Right lobe of liver (tissue), 6 donors: ENCODE data around the gene DYNLT5. TPM values are rescaled to one million over a fixed set of nuclear protein-coding genes. Genes with fewer than 3 reads are reported as not detected.

ENCODE experiments used
- ATAC-seq, 4 donors: fragments of 200-7000 bp; cut with Tn5 transposase; one replicate each; pipeline ENCODE4 v1.9.1; 2020; ENCODE audit warnings: mild to moderate bottlenecking in 4 of 4, moderate library complexity in 4 of 4
- DNase-seq, 3 donors: peaks; one replicate each; pipeline ENCODE4 v3.0.0-alpha.2; 2020
- H3K27ac ChIP-seq, 3 donors: fragments of 200-600 bp; one replicate each; pipeline ENCODE4 v1.8.0; 2022
- H3K27me3 ChIP-seq, 2 donors: fragments of 200-600 bp; one replicate each; pipeline ENCODE4 v1.8.0; 2022
- H3K36me3 ChIP-seq, 4 donors: fragments of 200-600 bp; sonication (generic) in 1 of 4; one replicate each; pipeline versions ENCODE4 v1.5.1 to v1.8.0; 2017 to 2022; ENCODE audit warnings: control low read depth in 1 of 4
- H3K4me1 ChIP-seq, 4 donors: fragments of 200-600 bp; sonication (generic) in 1 of 4; one replicate each; pipeline versions ENCODE4 v1.5.1 to v1.8.0; 2017 to 2022; ENCODE audit warnings: control low read depth in 1 of 4
- H3K4me3 ChIP-seq, 3 donors: fragments of 200-600 bp; one replicate each; pipeline ENCODE4 v1.8.0; 2022
- H3K9me3 ChIP-seq, 4 donors: fragments of 200-600 bp; sonication (generic) in 1 of 4; one replicate each; pipeline versions ENCODE4 v1.5.1 to v1.8.0; 2017 to 2022; ENCODE audit warnings: control low read depth in 1 of 4
- CTCF ChIP-seq, 4 donors: fragments of 200-600 bp in 3 of 4; fragments of 450-650 bp in 1 of 4; IDR thresholded peaks; one replicate each; pipeline versions ENCODE4 v1.5.1 to v1.8.0; 2016 to 2022; ENCODE audit warnings: antibody characterized with exemption in 4 of 4, mild to moderate bottlenecking in 2 of 4
- POLR2A ChIP-seq: fragments of 450-650 bp; IDR thresholded peaks from one replicate; pipeline ENCODE4 v1.6.1; 2017; ENCODE audit warnings: antibody characterized with exemption, mild to moderate bottlenecking
- WGBS: methylation state at CpG from one replicate; pipeline ENCODE4 v1.1.6; 2018; ENCODE audit warnings: low coverage, low lambda C conversion rate; ENCODE audit not compliant: insufficient coverage; ENCODE audit errors: missing lambda C conversion rate; 5-methylcytosine and 5-hydroxymethylcytosine counted together
- intact Hi-C, 2 donors: fragments of 100-400 bp; cut with DNase I; formaldehyde crosslinking; loops; one replicate each; pipeline versions ENCODE4 v1.11.2 to v1.14.1; 2022
- total RNA-seq, 6 experiments: library from RNA; depleted of rRNA in 2 of 6; stranded (reverse); fragments of >200 nt in 2 of 6; fragmentation: NEBNext Ultra II Directional in 3 of 6; extraction: Animal tissue kit (Norgen Biotek cat#: 25700) in 3 of 6; gene quantifications; one replicate each; pipeline versions ENCODE4 v1.1.0 to v1.2.4, GENCODE V29; 2016 to 2023
- donor health status: DM: no; HTN: yes; CAD: no.
- donor health status: DM: no; HTN: no; CAD: no.
- donor health status: DM: no; HTN: no; CAD: no.
- donor health status: DM: no; HTN: yes; CAD: no.
- donor health status: DM: no; HTN: yes; CAD: no.

Gene DYNLT5
- total RNA-seq, 6 experiments from 2014 or later: 0.44 to 2.4 (median 1.3) TPM

GRCh38 chr1:66739401-66740157 lies 12.7 kb upstream of the DYNLT5 start:
- DNase-seq (no peak), ATAC-seq (peak in 1 of 4 donors; percentile 16)
- Histone ChIP-seq H3K4me3 (no peak overlapping the region), H3K27me3 (no peaks in the 10 kb centered on the region), H3K9me3 (no peaks in the 10 kb centered on the region), H3K36me3 (no peaks in the 10 kb centered on the region), H3K4me1 (peaks cover 0 to 11% (median 4%) of the 10 kb centered on the region in 4 donors), H3K27ac (no peak overlapping the region)
- 85% methylated on average over 8 of the region's 9 CpGs for WGBS
- intact Hi-C loops: no loop called here
- TF ChIP-seq POLR2A: no peak
- no peak for TF ChIP-seq CTCF (IDR thresholded peaks at IDR 0.05)

GRCh38 chr1:66745451-66745850 lies 6.8 kb upstream of the DYNLT5 start:
- no peak for DNase-seq
- no peak for ATAC-seq
- no peak overlapping the region for H3K27ac ChIP-seq
- intact Hi-C loops: no loop called here
- H3K36me3 ChIP-seq: no peaks in the 10 kb centered on the region
- H3K4me3 ChIP-seq: no peak overlapping the region
- H3K4me1 ChIP-seq: no peaks in the 10 kb centered on the region
- no peaks in the 10 kb centered on the region for H3K9me3 ChIP-seq
- no peak for TF ChIP-seq POLR2A
- no peak for TF ChIP-seq CTCF (IDR thresholded peaks at IDR 0.05)
- no peaks in the 10 kb centered on the region for H3K27me3 ChIP-seq
- 62% methylated on average over 2 of the region's 2 CpGs for WGBS

GRCh38 chr1:66747501-66747900 lies 4.8 kb upstream of the DYNLT5 start:
- intact Hi-C loops: no loop called here
- Histone ChIP-seq H3K36me3 (no peaks in the 10 kb centered on the region), H3K27me3 (no peaks in the 10 kb centered on the region), H3K4me3 (no peak overlapping the region), H3K27ac (no peak overlapping the region), H3K4me1 (peaks cover 0 to 12% (median 5%) of the 10 kb centered on the region in 4 donors), H3K9me3 (no peaks in the 10 kb centered on the region)
- DNase-seq: no peak
- 15% methylated on average over 1 of the region's 1 CpG for WGBS
- TF ChIP-seq CTCF (IDR thresholded peaks at IDR 0.05): no peak
- no peak for TF ChIP-seq POLR2A
- no peak for ATAC-seq

GRCh38 chr1:66750577-66750976 lies 1.7 kb upstream of the DYNLT5 start:
- no peak overlapping the region for H3K27ac ChIP-seq
- H3K36me3 ChIP-seq: no peaks in the 10 kb centered on the region
- WGBS: 58% methylated on average over 3 of the region's 3 CpGs
- no peaks in the 10 kb centered on the region for H3K9me3 ChIP-seq
- no peak overlapping the region for H3K4me3 ChIP-seq
- DNase-seq (no peak), ATAC-seq (no peak)
- H3K4me1 ChIP-seq: peaks cover 0 to 17% (median 5%) of the 10 kb centered on the region in 4 donors
- no peaks in the 10 kb centered on the region for H3K27me3 ChIP-seq
- TF ChIP-seq CTCF (IDR thresholded peaks at IDR 0.05) (no peak), POLR2A (no peak)
- intact Hi-C loops: no loop called here
